ENCODE data around the gene CHST9. TPM values are rescaled to one million over a fixed set of nuclear protein-coding genes. Genes with fewer than 3 reads are reported as not detected.

CHST9 gene
- total and polyA plus RNA-seq, 7 donors: 0.12 to 3.1 (median 0.95) TPM; not detected in 1

DNA sequence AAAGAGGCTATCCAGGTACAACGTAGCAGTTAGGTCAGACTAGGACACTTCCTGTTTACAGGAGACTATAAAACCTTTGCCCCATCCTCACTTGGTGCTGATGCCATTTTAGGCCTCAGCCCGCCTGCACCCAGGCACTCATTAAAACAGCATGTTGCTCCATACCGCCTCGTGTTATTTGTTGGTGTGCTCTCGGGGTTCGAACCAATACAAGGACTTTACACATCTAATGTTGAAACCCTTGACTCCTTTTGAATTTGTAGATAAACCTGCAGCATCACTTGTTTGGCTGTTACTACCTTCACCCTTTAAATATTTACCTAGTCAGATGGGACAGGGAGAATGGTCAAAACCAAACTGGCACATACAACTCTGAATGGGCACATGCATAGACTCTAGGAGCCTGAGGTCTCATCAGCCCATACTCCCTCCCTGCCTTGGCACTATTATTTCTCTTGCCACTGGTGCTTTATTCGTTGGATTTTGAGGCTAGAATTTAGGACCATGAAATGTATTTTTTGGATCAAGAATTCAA lies 40.9 kb upstream of the CHST9 start:
- 80 to 85% methylated on average over 7 of the region's 7 CpGs for WGBS, 2 donors
- no peak for DNase-seq
- no peak overlapping the region for H3K4me3 ChIP-seq
- no peaks in the 10 kb centered on the region for H3K36me3 ChIP-seq
- H3K27ac ChIP-seq: no peak overlapping the region
- no peak for TF ChIP-seq EP300 (IDR thresholded peaks at IDR 0.05)
- no peaks in the 10 kb centered on the region for H3K9me3 ChIP-seq
- H3K27me3 ChIP-seq: no peaks in the 10 kb centered on the region
- intact Hi-C loops (cut with DNase I): no loop called here
- H3K4me1 ChIP-seq: no peaks in the 10 kb centered on the region

- H3K27me3 ChIP-seq: no peaks in the 10 kb centered on the region
- TF ChIP-seq POLR2A (IDR thresholded peaks at IDR 0.05) (no peak), EP300 (IDR thresholded peaks at IDR 0.05) (no peak), POLR2AphosphoS5 (IDR thresholded peaks at IDR 0.05) (no peak)
- TF ChIP-seq, protein P1, sequence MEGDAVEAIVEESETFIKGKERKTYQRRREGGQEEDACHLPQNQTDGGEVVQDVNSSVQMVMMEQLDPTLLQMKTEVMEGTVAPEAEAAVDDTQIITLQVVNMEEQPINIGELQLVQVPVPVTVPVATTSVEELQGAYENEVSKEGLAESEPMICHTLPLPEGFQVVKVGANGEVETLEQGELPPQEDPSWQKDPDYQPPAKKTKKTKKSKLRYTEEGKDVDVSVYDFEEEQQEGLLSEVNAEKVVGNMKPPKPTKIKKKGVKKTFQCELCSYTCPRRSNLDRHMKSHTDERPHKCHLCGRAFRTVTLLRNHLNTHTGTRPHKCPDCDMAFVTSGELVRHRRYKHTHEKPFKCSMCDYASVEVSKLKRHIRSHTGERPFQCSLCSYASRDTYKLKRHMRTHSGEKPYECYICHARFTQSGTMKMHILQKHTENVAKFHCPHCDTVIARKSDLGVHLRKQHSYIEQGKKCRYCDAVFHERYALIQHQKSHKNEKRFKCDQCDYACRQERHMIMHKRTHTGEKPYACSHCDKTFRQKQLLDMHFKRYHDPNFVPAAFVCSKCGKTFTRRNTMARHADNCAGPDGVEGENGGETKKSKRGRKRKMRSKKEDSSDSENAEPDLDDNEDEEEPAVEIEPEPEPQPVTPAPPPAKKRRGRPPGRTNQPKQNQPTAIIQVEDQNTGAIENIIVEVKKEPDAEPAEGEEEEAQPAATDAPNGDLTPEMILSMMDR (IDR thresholded peaks at IDR 0.05): no peak
- no peaks in the 10 kb centered on the region for H3K36me3 ChIP-seq
- H3K4me3 ChIP-seq: no peak overlapping the region
- no peak for DNase-seq
- H3K9me3 ChIP-seq: no peaks in the 10 kb centered on the region
- no peaks in the 10 kb centered on the region for H3K4me1 ChIP-seq
- H3K27ac ChIP-seq: no peak overlapping the region
- intact Hi-C loops (cut with DNase I): no loop called here
- 33 to 43% methylated on average over 4 of the region's 4 CpGs for WGBS, 2 donors
Observed at GRCh38 chr18:27223526-27224291, 38.6 kb upstream of the CHST9 start.

DNA sequence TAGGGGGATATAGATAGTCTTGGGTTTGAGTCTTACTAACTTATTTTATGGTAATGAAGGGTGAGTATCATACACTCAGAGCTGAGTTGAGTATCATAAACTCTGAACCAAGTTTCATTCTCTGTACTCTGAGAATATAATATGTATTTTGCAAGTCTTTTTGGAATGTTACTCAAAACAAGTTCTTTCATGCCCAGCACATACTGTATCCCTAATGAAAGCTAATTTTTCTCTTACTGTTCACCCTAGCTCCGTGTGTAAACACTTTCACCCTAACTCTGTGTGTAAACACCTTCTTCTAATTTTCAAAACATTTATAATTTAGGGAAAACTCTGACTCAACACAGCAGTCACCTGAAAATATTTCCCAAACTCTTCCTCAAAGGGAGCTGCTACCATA lies 29.7 kb upstream of the CHST9 start:
- H3K27me3 ChIP-seq: no peaks in the 10 kb centered on the region
- no peak overlapping the region for H3K27ac ChIP-seq
- TF ChIP-seq POLR2A (IDR thresholded peaks at IDR 0.05) (no peak), POLR2AphosphoS5 (IDR thresholded peaks at IDR 0.05) (no peak), EP300 (IDR thresholded peaks at IDR 0.05) (no peak)
- TF ChIP-seq, protein P1 (IDR thresholded peaks at IDR 0.05): no peak
- no peaks in the 10 kb centered on the region for H3K9me3 ChIP-seq
- no peaks in the 10 kb centered on the region for H3K36me3 ChIP-seq
- H3K4me3 ChIP-seq: no peak overlapping the region
- 66 to 69% methylated on average over 1 of the region's 1 CpG for WGBS, 2 donors
- intact Hi-C loops (cut with DNase I): no loop called here
- H3K4me1 ChIP-seq: no peaks in the 10 kb centered on the region
- no peak for DNase-seq

- H3K4me3 ChIP-seq: no peak overlapping the region
- no peaks in the 10 kb centered on the region for H3K9me3 ChIP-seq
- no peaks in the 10 kb centered on the region for H3K27me3 ChIP-seq
- H3K4me1 ChIP-seq: no peaks in the 10 kb centered on the region
- WGBS, 2 donors: 37 to 48% methylated on average over 1 of the region's 1 CpG
- TF ChIP-seq, protein P1 (IDR thresholded peaks at IDR 0.05): no peak
- TF ChIP-seq POLR2AphosphoS5 (IDR thresholded peaks at IDR 0.05) (no peak), EP300 (IDR thresholded peaks at IDR 0.05) (no peak), POLR2A (IDR thresholded peaks at IDR 0.05) (no peak)
- no peak overlapping the region for H3K27ac ChIP-seq
- intact Hi-C loops (cut with DNase I): no loop called here
- H3K36me3 ChIP-seq: no peaks in the 10 kb centered on the region
- no peak for DNase-seq
Observed at GRCh38 chr18:27213123-27213717, 28.1 kb upstream of the CHST9 start.

GRCh38 chr18:27211569-27211968 lies 26.5 kb upstream of the CHST9 start:
- Histone ChIP-seq H3K27me3 (no peaks in the 10 kb centered on the region), H3K4me1 (no peaks in the 10 kb centered on the region), H3K36me3 (no peaks in the 10 kb centered on the region), H3K27ac (no peak overlapping the region), H3K4me3 (no peak overlapping the region), H3K9me3 (no peaks in the 10 kb centered on the region)
- intact Hi-C loops (cut with DNase I): no loop called here
- no peak for DNase-seq
- TF ChIP-seq POLR2AphosphoS5 (IDR thresholded peaks at IDR 0.05): no peak
- TF ChIP-seq POLR2A (IDR thresholded peaks at IDR 0.05): no peak
- TF ChIP-seq, protein P1 (IDR thresholded peaks at IDR 0.05): no peak
- TF ChIP-seq EP300 (IDR thresholded peaks at IDR 0.05): no peak
- 64 to 65% methylated on average over 1 of the region's 1 CpG for WGBS, 2 donors

Measured in sigmoid colon (tissue), 7 donors.